ENCODE measurements around the gene EIF2S1. TPM values are rescaled to one million over a fixed set of nuclear protein-coding genes. Genes with fewer than 3 reads are reported as not detected.

Gene EIF2S1
- total RNA-seq, 2 experiments from 2014 or later, result 23.1 to 28.8 TPM

GRCh38 chr14:67365476-67365875 lies 5.3 kb downstream of the EIF2S1 start:
- intact Hi-C loops (cut with DNase I, micrococcal nuclease), result loop anchor here in 1 of 2 experiments (10.0 kb wide), 1 partner anchor 329 kb away; the partner anchor contains the start of gene RDH11
- peaks cover 16% of the 10 kb centered on the region for H3K4me1 ChIP-seq (ENCODE audit: insufficient read depth, low read length)
- H3K4me1 Mint-ChIP-seq (ENCODE audit: low read depth), result peaks cover 72% of the 10 kb centered on the region
- no peaks in the 10 kb centered on the region for H3K9me3 Mint-ChIP-seq
- no peaks in the 10 kb centered on the region for H3K27me3 Mint-ChIP-seq
- H3K4me3 Mint-ChIP-seq, result peak overlapping the region; percentile 25
- ChIA-PET POLR2A (no interaction called here), CTCF (no interaction called here)
- H3K36me3 Mint-ChIP-seq (ENCODE audit: low read depth), result peaks cover 82% of the 10 kb centered on the region
- H3K9me3 ChIP-seq (ENCODE audit: control insufficient read depth in 1 of 2, insufficient read depth in 1 of 2, low read length in 2 of 2), result no peaks in the 10 kb centered on the region
- ATAC-seq (ENCODE audit: poor library complexity) (no peak), DNase-seq (no peak)
- peak overlapping the region; percentile 38 for H3K27ac Mint-ChIP-seq
- peaks cover 64% of the 10 kb centered on the region for H3K36me3 ChIP-seq (ENCODE audit: insufficient read depth, low read length)
- TF ChIP-seq CTCF (IDR thresholded peaks at IDR 0.05), result no peak
- no peak overlapping the region for H3K27ac ChIP-seq (ENCODE audit: low read depth in 1 of 2, low read length in 2 of 2)
- H3K4me3 ChIP-seq (ENCODE audit: low read length), result no peak overlapping the region
- H3K27me3 ChIP-seq (ENCODE audit: control insufficient read depth in 1 of 2, insufficient read depth in 2 of 2, low read length in 2 of 2), result no peaks in the 10 kb centered on the region

- no peak for TF ChIP-seq CTCF (IDR thresholded peaks at IDR 0.05)
- H3K36me3 ChIP-seq (ENCODE audit: insufficient read depth, low read length), result peaks cover 91% of the 10 kb centered on the region
- H3K27ac Mint-ChIP-seq, result peak overlapping the region; percentile 61
- no peaks in the 10 kb centered on the region for H3K27me3 ChIP-seq (ENCODE audit: control insufficient read depth in 1 of 2, insufficient read depth in 2 of 2, low read length in 2 of 2)
- no peak overlapping the region for H3K4me3 Mint-ChIP-seq
- no peak overlapping the region for H3K4me3 ChIP-seq (ENCODE audit: low read length)
- H3K4me1 ChIP-seq (ENCODE audit: insufficient read depth, low read length), result peaks cover 11% of the 10 kb centered on the region
- peaks cover 51% of the 10 kb centered on the region for H3K4me1 Mint-ChIP-seq (ENCODE audit: low read depth)
- peaks cover 95% of the 10 kb centered on the region for H3K36me3 Mint-ChIP-seq (ENCODE audit: low read depth)
- H3K27me3 Mint-ChIP-seq, result no peaks in the 10 kb centered on the region
- DNase-seq (no peak), ATAC-seq (ENCODE audit: poor library complexity) (no peak)
- no peaks in the 10 kb centered on the region for H3K9me3 Mint-ChIP-seq
- no peaks in the 10 kb centered on the region for H3K9me3 ChIP-seq (ENCODE audit: control insufficient read depth in 1 of 2, insufficient read depth in 1 of 2, low read length in 2 of 2)
- POLR2A ChIA-PET, result no interaction called here
- intact Hi-C loops (cut with DNase I, micrococcal nuclease), result no loop called here
- no peak overlapping the region for H3K27ac ChIP-seq (ENCODE audit: low read depth in 1 of 2, low read length in 2 of 2)
- CTCF ChIA-PET, result interaction anchor here (2.1 kb wide), 1 partner anchor 11 kb away, joined by 5 read pairs; the partner anchor contains the start of genes ATP6V1D and EIF2S1
These were observed 10.7 kb downstream of the EIF2S1 start for GRCh38 chr14:67370830-67371229.

GRCh38 chr14:67371247-67372148 lies 11.4 kb downstream of the EIF2S1 start:
- peaks cover 47% of the 10 kb centered on the region for H3K4me1 Mint-ChIP-seq (ENCODE audit: low read depth)
- H3K27me3 ChIP-seq (ENCODE audit: control insufficient read depth in 1 of 2, insufficient read depth in 2 of 2, low read length in 2 of 2), result no peaks in the 10 kb centered on the region
- no peak overlapping the region for H3K4me3 Mint-ChIP-seq
- no peaks in the 10 kb centered on the region for H3K9me3 ChIP-seq (ENCODE audit: control insufficient read depth in 1 of 2, insufficient read depth in 1 of 2, low read length in 2 of 2)
- no peak for TF ChIP-seq CTCF (IDR thresholded peaks at IDR 0.05)
- intact Hi-C loops (cut with DNase I, micrococcal nuclease), result no loop called here
- POLR2A ChIA-PET, result no interaction called here
- peak overlapping the region; percentile 61 for H3K27ac Mint-ChIP-seq
- no peak overlapping the region for H3K4me3 ChIP-seq (ENCODE audit: low read length)
- H3K4me1 ChIP-seq (ENCODE audit: insufficient read depth, low read length), result peaks cover 11% of the 10 kb centered on the region
- H3K9me3 Mint-ChIP-seq, result no peaks in the 10 kb centered on the region
- peaks cover 95% of the 10 kb centered on the region for H3K36me3 Mint-ChIP-seq (ENCODE audit: low read depth)
- CTCF ChIA-PET, result no interaction called here
- peaks cover 90% of the 10 kb centered on the region for H3K36me3 ChIP-seq (ENCODE audit: insufficient read depth, low read length)
- DNase-seq (no peak), ATAC-seq (ENCODE audit: poor library complexity) (no peak)
- H3K27me3 Mint-ChIP-seq, result no peaks in the 10 kb centered on the region
- H3K27ac ChIP-seq (ENCODE audit: low read depth in 1 of 2, low read length in 2 of 2), result no peak overlapping the region
